DND-41 (cell line): Measurements from ENCODE around the gene CDCP1.

ENCODE experiments used
- ATAC-seq: fragments of 200-7000 bp; cut with Tn5 transposase; 3 replicates; pipeline ENCODE4 v1.9.1; 2021; ENCODE audit warnings: low read depth; ENCODE audit not compliant: insufficient read depth
- DNase-seq: peaks from one replicate; pipeline ENCODE4 v3.0.0-alpha.2; 2020
- H2AFZ ChIP-seq: 2 replicates; pipeline ENCODE4 v1.6.0; 2012; ENCODE audit warnings: low read depth, low read length
- H3K27ac ChIP-seq: 2 replicates; pipeline ENCODE4 v1.5.1; 2012; ENCODE audit warnings: low read length, inconsistent platforms
- H3K27me3 ChIP-seq: fragments of 200-600 bp; sonication (generic); 2 replicates; pipeline ENCODE4 v1.6.0; 2012; ENCODE audit warnings: low read length, mild to moderate bottlenecking, inconsistent platforms; ENCODE audit not compliant: insufficient read depth, poor library complexity
- H3K36me3 ChIP-seq: 2 replicates; pipeline ENCODE4 v1.5.1; 2012; ENCODE audit warnings: low read length, inconsistent platforms; ENCODE audit not compliant: insufficient read depth
- H3K4me1 ChIP-seq: 2 replicates; pipeline ENCODE4 v1.5.1; 2012; ENCODE audit warnings: mild to moderate bottlenecking, low read length; ENCODE audit not compliant: insufficient read depth
- H3K4me2 ChIP-seq: 2 replicates; pipeline ENCODE4 v1.6.0; 2012; ENCODE audit warnings: mild to moderate bottlenecking, moderate library complexity, low read length, inconsistent platforms; ENCODE audit not compliant: insufficient read depth
- H3K4me3 ChIP-seq, 2 experiments: fragments of 200-600 bp in 1 of 2; shearing (Covaris generic) in 1 of 2; 2 replicates each; pipeline ENCODE4 v1.5.1; 2012 to 2016; ENCODE audit warnings: inconsistent platforms in 2 of 2, low read length in 2 of 2, mild to moderate bottlenecking in 2 of 2, low read depth in 1 of 2, moderate library complexity in 1 of 2
- H3K79me2 ChIP-seq: 2 replicates; pipeline ENCODE4 v1.6.0; 2012; ENCODE audit warnings: low read length, inconsistent platforms; ENCODE audit not compliant: insufficient read depth
- H3K9ac ChIP-seq: 2 replicates; pipeline ENCODE4 v1.6.0; 2012; ENCODE audit warnings: low read depth, mild to moderate bottlenecking, inconsistent platforms, low read length, moderate library complexity
- H3K9me3 ChIP-seq: 2 replicates; pipeline ENCODE4 v1.5.1; 2012; ENCODE audit warnings: low read length, moderate library complexity, mild to moderate bottlenecking, inconsistent platforms; ENCODE audit not compliant: insufficient read depth, severe bottlenecking
- H4K20me1 ChIP-seq: 2 replicates; pipeline ENCODE4 v1.6.0; 2012; ENCODE audit warnings: low read length; ENCODE audit not compliant: insufficient read depth
- EZH2 ChIP-seq: IDR thresholded peaks from 3 replicates; pipeline ENCODE4 v1.6.1; 2012; ENCODE audit warnings: borderline replicate concordance, low read depth, mild to moderate bottlenecking, moderate library complexity, low read length, inconsistent platforms; ENCODE audit not compliant: severe bottlenecking
- TF ChIP-seq, protein P1 (sequence below): IDR thresholded peaks from 2 replicates; pipeline ENCODE4 v1.5.1; 2012; ENCODE audit warnings: borderline replicate concordance, low read length, moderate library complexity, mild to moderate bottlenecking; ENCODE audit not compliant: poor library complexity, severe bottlenecking; ENCODE audit errors: extremely low read depth

CDCP1 gene

DNA sequence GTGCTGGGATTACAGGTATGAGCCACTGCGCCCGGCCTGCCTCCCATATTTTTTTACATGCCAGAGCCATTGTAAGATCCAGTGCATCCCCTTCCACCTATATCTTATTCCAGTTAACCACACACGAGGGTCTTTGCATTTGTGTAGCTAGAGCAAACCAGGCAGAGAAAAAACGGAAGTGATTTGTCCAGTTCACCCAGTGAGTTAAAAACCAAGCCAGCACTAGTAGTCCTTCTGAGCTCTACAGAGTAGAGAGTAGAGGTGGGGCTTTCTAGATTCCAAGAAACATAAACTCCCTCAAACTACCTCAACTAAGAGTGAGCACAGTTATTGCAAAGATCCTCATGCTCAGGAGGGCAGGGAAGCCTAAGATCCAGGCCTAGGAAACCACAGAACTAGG is 45.2 kb upstream of the CDCP1 start:
- Histone ChIP-seq H3K9ac (no peak overlapping the region), H3K4me3 (no peak overlapping the region), H3K9me3 (no peaks in the 10 kb centered on the region), H3K27me3 (peaks cover 2% of the 10 kb centered on the region), H2AFZ (no peak overlapping the region), H3K79me2 (no peaks in the 10 kb centered on the region), H3K4me1 (no peaks in the 10 kb centered on the region), H3K4me2 (no peak overlapping the region), H3K36me3 (no peaks in the 10 kb centered on the region), H4K20me1 (no peaks in the 10 kb centered on the region), H3K27ac (no peak overlapping the region)
- no peak for TF ChIP-seq EZH2
- TF ChIP-seq, protein P1, sequence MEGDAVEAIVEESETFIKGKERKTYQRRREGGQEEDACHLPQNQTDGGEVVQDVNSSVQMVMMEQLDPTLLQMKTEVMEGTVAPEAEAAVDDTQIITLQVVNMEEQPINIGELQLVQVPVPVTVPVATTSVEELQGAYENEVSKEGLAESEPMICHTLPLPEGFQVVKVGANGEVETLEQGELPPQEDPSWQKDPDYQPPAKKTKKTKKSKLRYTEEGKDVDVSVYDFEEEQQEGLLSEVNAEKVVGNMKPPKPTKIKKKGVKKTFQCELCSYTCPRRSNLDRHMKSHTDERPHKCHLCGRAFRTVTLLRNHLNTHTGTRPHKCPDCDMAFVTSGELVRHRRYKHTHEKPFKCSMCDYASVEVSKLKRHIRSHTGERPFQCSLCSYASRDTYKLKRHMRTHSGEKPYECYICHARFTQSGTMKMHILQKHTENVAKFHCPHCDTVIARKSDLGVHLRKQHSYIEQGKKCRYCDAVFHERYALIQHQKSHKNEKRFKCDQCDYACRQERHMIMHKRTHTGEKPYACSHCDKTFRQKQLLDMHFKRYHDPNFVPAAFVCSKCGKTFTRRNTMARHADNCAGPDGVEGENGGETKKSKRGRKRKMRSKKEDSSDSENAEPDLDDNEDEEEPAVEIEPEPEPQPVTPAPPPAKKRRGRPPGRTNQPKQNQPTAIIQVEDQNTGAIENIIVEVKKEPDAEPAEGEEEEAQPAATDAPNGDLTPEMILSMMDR = no peak
- ATAC-seq = no peak
- DNase-seq = no peak

DNA sequence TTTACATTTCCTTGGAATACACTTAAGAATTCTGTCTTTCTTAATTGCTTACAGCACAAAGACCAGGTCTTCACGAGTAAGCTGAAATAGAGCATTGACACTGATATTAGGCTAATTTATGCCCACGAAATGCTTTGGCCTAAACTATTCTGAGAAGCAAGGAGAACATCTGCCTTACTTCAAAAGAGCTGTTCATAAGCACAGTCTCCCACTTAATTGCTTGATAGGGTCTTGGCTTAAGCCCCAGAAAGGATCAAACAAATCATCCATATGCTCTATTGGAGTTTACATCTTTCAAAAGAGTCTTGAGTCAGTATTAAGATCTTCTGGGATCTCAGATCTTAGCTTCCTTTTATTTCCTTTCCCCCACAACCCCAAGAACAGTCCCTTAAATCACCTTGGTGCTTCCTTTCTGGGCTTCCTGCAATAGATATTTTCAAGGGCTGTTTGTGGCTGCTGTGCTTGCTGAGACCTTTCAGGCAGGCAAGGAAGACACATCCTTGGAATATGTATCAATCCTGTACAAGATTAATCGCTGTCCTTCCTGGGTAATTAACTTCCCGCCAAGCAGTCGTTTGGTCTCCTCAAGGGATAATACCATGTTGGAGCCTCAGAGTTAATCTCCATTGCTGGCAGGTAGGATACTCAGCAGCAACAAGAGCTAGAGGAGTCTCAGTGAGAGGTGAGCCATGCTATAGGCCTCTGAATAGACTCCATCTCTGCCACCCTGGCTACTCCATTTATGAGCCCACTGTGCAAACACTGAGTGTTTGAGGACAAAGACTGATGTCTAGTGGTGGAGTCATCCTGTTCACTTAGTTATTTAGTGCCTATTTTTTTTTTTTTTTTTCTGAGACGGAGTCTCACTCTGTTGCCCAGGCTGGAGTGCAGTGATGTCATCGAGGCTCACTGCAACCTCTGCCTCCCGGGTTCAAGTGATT is 42.8 kb upstream of the CDCP1 start:
- H3K9ac ChIP-seq = no peak overlapping the region
- peaks cover 2% of the 10 kb centered on the region for H3K27me3 ChIP-seq
- H3K79me2 ChIP-seq = no peaks in the 10 kb centered on the region
- H4K20me1 ChIP-seq = no peaks in the 10 kb centered on the region
- H3K27ac ChIP-seq = no peak overlapping the region
- no peak for DNase-seq
- H2AFZ ChIP-seq = no peak overlapping the region
- H3K4me3 ChIP-seq = no peak overlapping the region
- H3K4me1 ChIP-seq = no peaks in the 10 kb centered on the region
- ATAC-seq = no peak
- H3K36me3 ChIP-seq = no peaks in the 10 kb centered on the region
- H3K9me3 ChIP-seq = no peaks in the 10 kb centered on the region
- H3K4me2 ChIP-seq = no peak overlapping the region
- TF ChIP-seq EZH2 = no peak
- TF ChIP-seq, protein P1 = no peak

DNA sequence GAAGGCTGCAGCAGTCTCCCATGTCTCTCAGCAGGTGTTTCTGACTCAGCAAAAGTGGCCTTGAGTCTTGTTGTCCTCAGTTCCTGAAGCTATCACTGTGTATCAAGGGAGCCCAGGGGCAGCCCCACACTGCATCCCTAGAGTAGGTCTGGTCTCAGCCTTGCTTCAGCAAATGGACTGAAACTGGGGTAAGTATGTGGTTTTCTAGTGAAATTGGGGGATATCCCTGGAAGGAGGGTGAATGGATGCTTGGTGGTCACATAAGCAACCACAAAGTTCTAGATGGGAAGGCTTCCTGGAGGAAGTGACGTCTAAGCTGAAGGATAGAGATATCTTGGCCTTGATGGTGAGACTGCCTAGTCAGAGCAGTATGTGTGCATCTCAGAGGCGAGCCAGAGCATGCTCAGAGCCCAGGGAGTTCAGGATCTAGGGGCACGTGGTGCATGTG is 41.5 kb upstream of the CDCP1 start:
- Histone ChIP-seq H3K9ac (no peak overlapping the region), H3K79me2 (no peaks in the 10 kb centered on the region), H3K9me3 (no peaks in the 10 kb centered on the region), H2AFZ (no peak overlapping the region), H3K36me3 (no peaks in the 10 kb centered on the region), H3K4me3 (no peak overlapping the region), H3K27ac (no peak overlapping the region), H4K20me1 (no peaks in the 10 kb centered on the region), H3K27me3 (peaks cover 2% of the 10 kb centered on the region), H3K4me2 (no peak overlapping the region), H3K4me1 (no peaks in the 10 kb centered on the region)
- DNase-seq (no peak), ATAC-seq (peak; percentile 33; the same call in 2 of the 3 replicates)
- TF ChIP-seq, protein P1 = no peak
- TF ChIP-seq EZH2 = no peak
